KMS-11 (cell line): ENCODE results near the gene LYST.

Source experiments
- H2AFZ ChIP-seq: fragments of 200-600 bp; sonication (generic); 2 replicates; pipeline ENCODE4 v1.6.1; 2016; ENCODE audit warnings: antibody characterized with exemption, mixed run types, low read depth
- H3K27ac ChIP-seq: fragments of 200-600 bp; sonication (generic); 2 replicates; pipeline ENCODE4 v1.6.1; 2016; ENCODE audit warnings: mild to moderate bottlenecking, mixed run types
- H3K27me3 ChIP-seq: fragments of 200-600 bp; sonication (generic); 2 replicates; pipeline ENCODE4 v1.6.1; 2017; ENCODE audit warnings: mild to moderate bottlenecking, low read depth, mixed run types, moderate library complexity; ENCODE audit not compliant: insufficient read depth
- H3K36me3 ChIP-seq: fragments of 200-600 bp; sonication (generic); 2 replicates; pipeline ENCODE4 v1.6.1; 2017; ENCODE audit warnings: mild to moderate bottlenecking, mixed run types; ENCODE audit not compliant: insufficient read depth
- H3K4me1 ChIP-seq: fragments of 200-600 bp; sonication (generic); 2 replicates; pipeline ENCODE4 v1.6.1; 2016; ENCODE audit warnings: mild to moderate bottlenecking, low read depth, mixed run types; ENCODE audit not compliant: poor library complexity, severe bottlenecking
- H3K4me2 ChIP-seq: fragments of 200-600 bp; sonication (generic); 2 replicates; pipeline ENCODE4 v1.7.0; 2016; ENCODE audit warnings: mild to moderate bottlenecking, mixed run types
- H3K4me3 ChIP-seq: fragments of 200-600 bp; sonication (generic); IDR thresholded peaks from 2 replicates; pipeline ENCODE4 v1.6.1; 2017; ENCODE audit warnings: low read depth, low read length, mixed read lengths; ENCODE audit not compliant: insufficient read depth
- H3K79me2 ChIP-seq: fragments of 200-600 bp; sonication (generic); 2 replicates; pipeline ENCODE4 v1.6.1; 2016; ENCODE audit warnings: low read depth, mixed run types; ENCODE audit not compliant: insufficient read depth
- H3K9ac ChIP-seq: fragments of 200-600 bp; sonication (generic); 2 replicates; pipeline ENCODE4 v1.6.1; 2016; ENCODE audit warnings: mild to moderate bottlenecking, mixed run types
- H4K20me1 ChIP-seq: fragments of 200-600 bp; sonication (generic); 2 replicates; pipeline ENCODE4 v1.6.1; 2016; ENCODE audit warnings: mild to moderate bottlenecking, mixed run types; ENCODE audit not compliant: insufficient read depth
- TF ChIP-seq, protein P1 (sequence below): fragments of 200-600 bp; sonication (generic); conservative IDR thresholded peaks from 2 replicates; pipeline ENCODE4 v1.6.1; 2017; ENCODE audit warnings: low read depth, mild to moderate bottlenecking, antibody characterized with exemption, low read length, moderate library complexity, mixed read lengths

Gene LYST

DNA sequence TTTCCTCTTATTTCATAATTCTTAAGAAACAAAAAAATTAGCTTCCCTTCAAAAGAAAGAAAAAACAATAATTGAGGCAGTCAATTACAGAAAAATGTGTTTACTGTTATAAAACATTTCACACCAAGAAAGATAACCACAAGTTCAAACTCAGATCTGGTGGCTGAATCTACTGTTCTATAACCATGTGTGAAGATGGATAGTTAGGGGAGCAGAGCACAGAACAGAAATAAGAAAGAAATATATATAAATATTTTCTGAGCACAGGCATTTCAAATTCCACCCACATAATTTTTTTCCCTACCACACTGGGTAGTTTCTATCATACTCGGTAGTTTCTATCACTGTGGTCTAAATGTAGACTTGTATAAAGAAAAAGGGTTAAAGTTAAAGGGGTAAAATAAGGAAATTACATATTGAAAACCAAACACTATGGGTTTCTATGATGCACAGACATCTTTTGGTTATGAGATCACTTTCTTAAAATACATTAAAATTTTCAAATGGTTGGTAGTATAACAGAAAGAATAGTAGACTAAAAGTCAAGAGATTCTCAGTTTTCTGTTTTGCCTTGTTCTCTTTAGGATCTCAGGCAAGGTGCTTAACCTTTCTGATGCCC lies 10.8 kb downstream of the LYST start:
- Histone ChIP-seq H2AFZ (no peak overlapping the region), H4K20me1 (no peaks in the 10 kb centered on the region), H3K36me3 (no peaks in the 10 kb centered on the region), H3K4me2 (peak overlapping the region; percentile 14; the same call in 1 of the 2 replicates), H3K79me2 (no peaks in the 10 kb centered on the region), H3K4me1 (peaks cover 12% of the 10 kb centered on the region), H3K4me3 (no peak overlapping the region), H3K27me3 (no peaks in the 10 kb centered on the region), H3K27ac (no peak overlapping the region), H3K9ac (no peak overlapping the region)
- TF ChIP-seq, protein P1, sequence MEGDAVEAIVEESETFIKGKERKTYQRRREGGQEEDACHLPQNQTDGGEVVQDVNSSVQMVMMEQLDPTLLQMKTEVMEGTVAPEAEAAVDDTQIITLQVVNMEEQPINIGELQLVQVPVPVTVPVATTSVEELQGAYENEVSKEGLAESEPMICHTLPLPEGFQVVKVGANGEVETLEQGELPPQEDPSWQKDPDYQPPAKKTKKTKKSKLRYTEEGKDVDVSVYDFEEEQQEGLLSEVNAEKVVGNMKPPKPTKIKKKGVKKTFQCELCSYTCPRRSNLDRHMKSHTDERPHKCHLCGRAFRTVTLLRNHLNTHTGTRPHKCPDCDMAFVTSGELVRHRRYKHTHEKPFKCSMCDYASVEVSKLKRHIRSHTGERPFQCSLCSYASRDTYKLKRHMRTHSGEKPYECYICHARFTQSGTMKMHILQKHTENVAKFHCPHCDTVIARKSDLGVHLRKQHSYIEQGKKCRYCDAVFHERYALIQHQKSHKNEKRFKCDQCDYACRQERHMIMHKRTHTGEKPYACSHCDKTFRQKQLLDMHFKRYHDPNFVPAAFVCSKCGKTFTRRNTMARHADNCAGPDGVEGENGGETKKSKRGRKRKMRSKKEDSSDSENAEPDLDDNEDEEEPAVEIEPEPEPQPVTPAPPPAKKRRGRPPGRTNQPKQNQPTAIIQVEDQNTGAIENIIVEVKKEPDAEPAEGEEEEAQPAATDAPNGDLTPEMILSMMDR, result no peak

DNA sequence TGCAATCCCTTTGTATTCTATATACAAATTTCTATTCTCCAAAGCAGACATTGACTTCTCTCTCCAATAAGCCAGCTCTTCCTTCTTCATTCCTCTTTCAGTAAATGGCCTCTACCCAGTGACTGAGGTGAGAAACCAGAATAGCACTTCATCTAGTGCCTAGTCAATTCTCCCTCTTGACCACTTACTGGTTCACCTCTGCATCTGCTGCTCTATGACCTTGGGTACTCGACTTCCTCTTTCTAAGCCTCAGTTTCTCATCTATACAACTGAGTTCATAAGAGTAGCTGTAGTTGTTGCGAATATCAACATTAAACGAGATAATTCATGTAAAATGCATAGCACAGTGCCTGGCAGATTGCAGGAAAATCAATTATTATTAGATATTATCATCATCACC lies 12.4 kb downstream of the LYST start:
- H3K4me3 ChIP-seq, result no peak overlapping the region
- H3K79me2 ChIP-seq, result no peaks in the 10 kb centered on the region
- peaks cover 12% of the 10 kb centered on the region for H3K4me1 ChIP-seq
- no peak overlapping the region for H2AFZ ChIP-seq
- no peak overlapping the region for H3K27ac ChIP-seq
- TF ChIP-seq, protein P1, result no peak
- H3K9ac ChIP-seq, result no peak overlapping the region
- H3K4me2 ChIP-seq, result no peak overlapping the region
- no peaks in the 10 kb centered on the region for H3K36me3 ChIP-seq
- no peaks in the 10 kb centered on the region for H3K27me3 ChIP-seq
- H4K20me1 ChIP-seq, result no peaks in the 10 kb centered on the region

DNA sequence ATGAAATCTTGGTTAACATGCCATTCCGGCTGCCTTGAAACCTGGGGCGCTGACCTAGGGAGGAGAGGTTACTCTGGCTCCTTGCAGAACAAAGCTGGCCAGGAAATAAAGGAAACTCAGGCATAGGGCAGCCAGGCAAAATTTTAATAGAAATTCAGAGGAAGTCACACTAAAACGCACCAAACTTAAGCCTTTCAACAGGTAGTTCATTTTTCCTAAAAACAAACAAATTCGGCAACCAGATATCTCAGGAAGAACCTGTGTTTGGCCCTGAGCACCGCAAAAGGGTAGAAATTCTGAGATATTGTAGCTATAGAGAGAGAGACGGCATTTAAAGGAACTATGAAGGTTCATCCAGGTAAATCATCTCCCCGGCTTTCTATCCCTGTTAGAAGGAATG lies 13.1 kb downstream of the LYST start:
- Histone ChIP-seq H4K20me1 (no peaks in the 10 kb centered on the region), H3K27ac (no peak overlapping the region), H3K4me2 (no peak overlapping the region), H3K27me3 (no peaks in the 10 kb centered on the region), H3K36me3 (no peaks in the 10 kb centered on the region), H3K4me3 (no peak overlapping the region), H3K79me2 (no peaks in the 10 kb centered on the region), H3K9ac (no peak overlapping the region), H3K4me1 (peaks cover 12% of the 10 kb centered on the region), H2AFZ (no peak overlapping the region)
- TF ChIP-seq, protein P1, result no peak

DNA sequence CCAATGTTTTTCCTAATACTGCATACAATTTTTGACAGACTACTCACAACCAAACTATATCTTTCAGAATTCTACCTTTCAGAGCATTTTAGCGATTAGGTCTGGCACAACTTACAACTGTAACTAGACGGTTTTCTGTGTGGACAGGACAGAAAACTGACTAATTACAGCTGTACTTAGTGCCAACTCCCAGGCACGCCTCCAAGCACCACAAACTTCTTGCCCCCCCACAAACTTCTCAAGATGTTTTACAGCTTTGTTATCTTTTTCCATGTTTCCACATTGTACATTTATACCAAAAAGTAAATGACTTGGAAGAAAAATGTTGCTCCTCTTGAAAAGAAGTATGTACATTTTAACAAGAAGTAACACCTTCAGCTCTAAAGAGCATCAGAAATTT lies 13.8 kb downstream of the LYST start:
- H3K27me3 ChIP-seq, result no peaks in the 10 kb centered on the region
- H3K36me3 ChIP-seq, result no peaks in the 10 kb centered on the region
- no peak overlapping the region for H3K4me3 ChIP-seq
- no peaks in the 10 kb centered on the region for H3K79me2 ChIP-seq
- no peak overlapping the region for H3K9ac ChIP-seq
- TF ChIP-seq, protein P1, result no peak
- H3K27ac ChIP-seq, result no peak overlapping the region
- H3K4me2 ChIP-seq, result no peak overlapping the region
- H2AFZ ChIP-seq, result no peak overlapping the region
- H4K20me1 ChIP-seq, result no peaks in the 10 kb centered on the region
- H3K4me1 ChIP-seq, result peaks cover 12% of the 10 kb centered on the region
